Mesenchymal stem cell (in vitro differentiated cells and primary cell): Measurements from ENCODE around the gene FAM240A.
"Not testable (repeated sequence)": the region's sequence is repeated elsewhere in the genome, so short reads cannot be mapped to it uniquely, and the experiment has no call there.

ENCODE experiments used
- DNase-seq: peaks from one replicate; pipeline ENCODE4 v3.0.0-alpha.2; 2013
- H2AFZ ChIP-seq: one replicate; pipeline ENCODE4 v1.6.1; 2013; ENCODE audit warnings: low read depth, mild to moderate bottlenecking, control low read depth, inconsistent platforms, low read length, moderate library complexity
- H2AK5ac ChIP-seq: 2 replicates; pipeline ENCODE4 v1.6.1; 2013; ENCODE audit warnings: low read length, moderate library complexity, mild to moderate bottlenecking, inconsistent platforms; ENCODE audit not compliant: severe bottlenecking
- H2BK120ac ChIP-seq: one replicate; pipeline ENCODE4 v1.6.1; 2013; ENCODE audit warnings: low read depth, mild to moderate bottlenecking, inconsistent platforms, low read length, moderate library complexity
- H2BK12ac ChIP-seq, 2 experiments: one replicate each; pipeline ENCODE4 v1.6.1; 2013; ENCODE audit warnings: inconsistent platforms in 2 of 2, low read length in 2 of 2, mild to moderate bottlenecking in 2 of 2, moderate library complexity in 2 of 2, control low read depth in 1 of 2
- H2BK15ac ChIP-seq: one replicate; pipeline ENCODE4 v1.6.1; 2013; ENCODE audit warnings: mild to moderate bottlenecking, low read depth, inconsistent platforms; ENCODE audit not compliant: poor library complexity, severe bottlenecking
- H2BK5ac ChIP-seq: 2 replicates; pipeline ENCODE4 v1.6.1; 2013; ENCODE audit warnings: low read depth, mild to moderate bottlenecking, low read length, control low read depth, inconsistent platforms; ENCODE audit not compliant: poor library complexity, severe bottlenecking
- H3K14ac ChIP-seq, 2 experiments: one replicate each; pipeline ENCODE4 v1.6.1; 2013; ENCODE audit warnings: inconsistent platforms in 2 of 2, low read length in 2 of 2, control low read depth in 1 of 2, mild to moderate bottlenecking in 1 of 2, moderate library complexity in 1 of 2
- H3K18ac ChIP-seq, 2 experiments: one replicate each; pipeline ENCODE4 v1.6.1; 2013; ENCODE audit warnings: inconsistent platforms in 2 of 2, low read length in 2 of 2, control low read depth in 1 of 2, low read depth in 1 of 2, mild to moderate bottlenecking in 1 of 2
- H3K23ac ChIP-seq, 2 experiments: one replicate each; pipeline ENCODE4 v1.6.1; 2013; ENCODE audit warnings: inconsistent platforms in 2 of 2, low read length in 2 of 2, mild to moderate bottlenecking in 2 of 2, moderate library complexity in 2 of 2, control low read depth in 1 of 2
- H3K27ac ChIP-seq: 2 replicates; pipeline ENCODE4 v1.5.1; 2013; ENCODE audit warnings: mild to moderate bottlenecking, moderate library complexity, low read length, control low read depth, inconsistent platforms; ENCODE audit not compliant: poor library complexity, severe bottlenecking
- H3K27me3 ChIP-seq, 2 experiments: 2 replicates each; pipeline versions ENCODE4 v1.6.1 to v1.7.0; 2013; ENCODE audit warnings: low read length in 2 of 2, mild to moderate bottlenecking in 2 of 2, moderate library complexity in 2 of 2, control low read depth in 1 of 2, inconsistent platforms in 1 of 2; ENCODE audit not compliant: control insufficient read depth in 1 of 2, insufficient read depth in 1 of 2
- H3K36me3 ChIP-seq, 2 experiments: 2 replicates each; pipeline versions ENCODE4 v1.6.1 to v1.7.0; 2013; ENCODE audit warnings: low read length in 2 of 2, control low read depth in 1 of 2, inconsistent platforms in 1 of 2, low read depth in 1 of 2, mild to moderate bottlenecking in 1 of 2; ENCODE audit not compliant: insufficient read depth in 2 of 2, control insufficient read depth in 1 of 2
- H3K4ac ChIP-seq, 2 experiments: one replicate each; pipeline ENCODE4 v1.6.1; 2013; ENCODE audit warnings: inconsistent platforms in 2 of 2, low read length in 2 of 2, mild to moderate bottlenecking in 2 of 2, moderate library complexity in 2 of 2, control low read depth in 1 of 2, low read depth in 1 of 2
- H3K4me1 ChIP-seq: 2 replicates; pipeline ENCODE4 v1.6.1; 2013; ENCODE audit warnings: low read depth, low read length, control low read depth; ENCODE audit not compliant: control insufficient read depth, insufficient read depth
- H3K4me2 ChIP-seq: 2 replicates; pipeline ENCODE4 v1.6.1; 2013; ENCODE audit warnings: low read length, mild to moderate bottlenecking, inconsistent platforms; ENCODE audit not compliant: poor library complexity, severe bottlenecking
- H3K4me3 ChIP-seq, 2 experiments: 2 replicates each; pipeline versions ENCODE4 v1.5.1 to v1.7.0; 2013; ENCODE audit warnings: low read length in 2 of 2, mild to moderate bottlenecking in 2 of 2, control low read depth in 1 of 2, low read depth in 1 of 2; ENCODE audit not compliant: insufficient read depth in 1 of 2
- H3K79me1 ChIP-seq: replicated peaks from 2 replicates; pipeline ENCODE4 v1.6.1; 2013; ENCODE audit warnings: mild to moderate bottlenecking, control low read depth, low read length, inconsistent platforms; ENCODE audit not compliant: poor library complexity, severe bottlenecking
- H3K9ac ChIP-seq: 2 replicates; pipeline ENCODE4 v1.7.0; 2013; ENCODE audit warnings: mild to moderate bottlenecking, low read length, moderate library complexity
- H3K9me3 ChIP-seq: 2 replicates; pipeline ENCODE4 v1.7.0; 2013; ENCODE audit warnings: mild to moderate bottlenecking, low read length; ENCODE audit not compliant: control insufficient read depth
- H4K8ac ChIP-seq: one replicate; pipeline ENCODE4 v1.6.1; 2013; ENCODE audit warnings: inconsistent platforms, mild to moderate bottlenecking, low read length, moderate library complexity
- H4K91ac ChIP-seq: one replicate; pipeline ENCODE4 v1.6.1; 2013; ENCODE audit warnings: mild to moderate bottlenecking, low read length, inconsistent platforms
- WGBS: methylation state at CpG from one replicate; pipeline ENCODE4 v1.1.7; 2013; ENCODE audit warnings: mixed read lengths; 5-methylcytosine and 5-hydroxymethylcytosine counted together

The FAM240A gene

DNA sequence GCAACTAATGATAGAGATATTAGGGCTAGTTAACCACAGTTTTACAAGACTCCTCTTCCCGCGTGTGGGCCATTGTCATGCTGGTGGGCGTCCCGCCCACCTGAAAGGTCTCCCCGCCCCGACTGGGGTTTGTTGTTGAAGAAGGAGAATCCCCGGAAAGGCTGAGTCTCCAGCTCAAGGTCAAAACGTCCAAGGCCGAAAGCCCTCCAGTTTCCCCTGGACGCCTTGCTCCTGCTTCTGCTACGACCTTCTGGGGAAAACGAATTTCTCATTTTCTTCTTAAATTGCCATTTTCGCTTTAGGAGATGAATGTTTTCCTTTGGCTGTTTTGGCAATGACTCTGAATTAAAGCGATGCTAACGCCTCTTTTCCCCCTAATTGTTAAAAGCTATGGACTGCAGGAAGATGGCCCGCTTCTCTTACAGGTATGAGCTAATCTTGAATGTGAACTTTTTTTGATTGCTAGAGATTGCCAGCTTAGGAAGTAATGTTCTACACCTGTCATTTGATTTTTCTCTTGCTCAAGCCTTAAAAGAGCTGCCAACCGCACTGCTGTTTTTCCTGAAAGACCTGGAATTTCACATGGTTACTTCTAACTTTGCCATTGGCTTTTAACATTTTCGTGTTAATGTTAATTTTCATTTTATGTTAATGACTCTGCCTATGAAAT is 34.6 kb upstream of the FAM240A start:
- not testable (repeated sequence) for H3K4me2 ChIP-seq, H2BK5ac ChIP-seq, H2AFZ ChIP-seq, H3K79me1 ChIP-seq, H3K4me3 ChIP-seq, H3K18ac ChIP-seq, H2BK120ac ChIP-seq, H2BK15ac ChIP-seq, H4K91ac ChIP-seq, H3K9ac ChIP-seq, H3K4me1 ChIP-seq, H3K23ac ChIP-seq, H3K14ac ChIP-seq, H4K8ac ChIP-seq, DNase-seq, H2BK12ac ChIP-seq, H3K9me3 ChIP-seq, H2AK5ac ChIP-seq, H3K27ac ChIP-seq, H3K4ac ChIP-seq, H3K36me3 ChIP-seq
- H3K27me3 ChIP-seq: peaks cover 23 to 34% of the 10 kb centered on the region in 2 experiments
- WGBS: 49% methylated on average over 6 of the region's 18 CpGs

DNA sequence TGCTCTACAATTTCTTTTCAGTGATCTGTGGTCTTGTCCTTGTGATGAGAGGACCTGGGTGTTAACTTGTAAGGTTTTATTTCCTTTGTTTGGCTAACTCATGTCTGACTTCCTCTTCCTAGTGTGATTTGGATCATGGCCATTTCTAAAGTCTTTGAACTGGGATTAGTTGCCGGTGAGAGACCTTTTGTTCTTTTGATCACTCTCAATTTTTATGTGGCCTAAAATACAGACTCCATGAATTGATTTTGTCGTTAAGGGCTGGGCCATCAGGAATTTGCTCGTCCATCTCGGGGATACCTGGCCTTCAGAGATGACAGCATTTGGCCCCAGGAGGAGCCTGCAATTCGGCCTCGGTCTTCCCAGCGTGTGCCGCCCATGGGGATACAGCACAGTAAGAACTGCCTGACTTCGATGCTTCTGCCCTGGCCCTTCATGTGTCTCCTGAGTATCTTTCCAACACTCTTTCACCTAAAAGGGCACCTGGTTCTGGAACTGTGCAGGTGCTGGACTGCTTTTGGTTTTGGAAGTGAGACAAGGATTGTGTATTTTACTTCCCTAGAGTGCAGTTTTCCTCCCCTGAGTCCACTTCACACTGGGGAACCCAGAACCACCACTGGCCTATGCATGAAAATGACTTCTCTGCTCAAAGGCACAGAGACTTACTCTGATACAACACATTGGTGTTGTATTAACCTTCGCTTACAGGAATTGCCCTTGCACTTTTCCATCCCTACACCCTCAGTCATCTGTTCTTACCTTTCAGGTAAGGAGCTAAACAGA is 33.2 kb upstream of the FAM240A start:
- H3K27me3 ChIP-seq: peaks cover 23 to 34% of the 10 kb centered on the region in 2 experiments
- no peak overlapping the region for H2BK12ac ChIP-seq
- H3K23ac ChIP-seq: no peak overlapping the region
- H4K91ac ChIP-seq: no peak overlapping the region
- DNase-seq: no peak
- 47% methylated on average over 8 of the region's 10 CpGs for WGBS
- no peak overlapping the region for H3K18ac ChIP-seq
- H2BK15ac ChIP-seq: no peak overlapping the region
- no peak overlapping the region for H3K9ac ChIP-seq
- H3K4ac ChIP-seq: no peak overlapping the region
- peak overlapping the region; percentile 56 for H2AK5ac ChIP-seq
- no peak overlapping the region for H3K4me2 ChIP-seq
- peaks cover 7% of the 10 kb centered on the region for H3K4me1 ChIP-seq
- H3K36me3 ChIP-seq: no peaks in the 10 kb centered on the region
- no peak overlapping the region for H3K14ac ChIP-seq
- no peak overlapping the region for H2BK120ac ChIP-seq
- no peak overlapping the region for H3K27ac ChIP-seq
- H3K79me1 ChIP-seq: no peaks in the 10 kb centered on the region
- H2AFZ ChIP-seq: no peak overlapping the region
- H2BK5ac ChIP-seq: no peak overlapping the region
- H4K8ac ChIP-seq: no peak overlapping the region
- H3K4me3 ChIP-seq: no peak overlapping the region
- no peaks in the 10 kb centered on the region for H3K9me3 ChIP-seq

DNA sequence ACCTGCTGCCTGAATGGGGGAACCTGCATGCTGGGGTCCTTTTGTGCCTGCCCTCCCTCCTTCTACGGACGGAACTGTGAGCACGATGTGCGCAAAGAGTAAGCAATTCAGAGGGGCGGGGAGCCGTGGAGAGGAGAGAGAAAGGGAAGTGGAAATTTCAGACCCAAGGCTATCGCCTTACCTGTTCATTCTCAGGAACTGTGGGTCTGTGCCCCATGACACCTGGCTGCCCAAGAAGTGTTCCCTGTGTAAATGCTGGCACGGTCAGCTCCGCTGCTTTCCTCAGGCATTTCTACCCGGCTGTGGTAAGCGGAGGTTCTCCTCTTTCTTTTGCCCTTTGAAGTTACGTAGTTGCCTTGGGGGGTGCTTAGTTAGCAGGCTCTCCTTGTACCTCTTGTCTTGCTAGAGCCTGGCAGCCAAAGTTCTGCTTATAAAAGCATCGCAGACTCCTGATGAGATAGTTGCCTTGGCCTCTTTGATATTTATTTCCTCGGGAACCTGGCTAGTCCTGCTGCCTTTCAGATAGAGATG is 32.5 kb upstream of the FAM240A start:
- Histone ChIP-seq H3K4ac (no peak overlapping the region), H3K79me1 (no peaks in the 10 kb centered on the region), H3K4me3 (no peak overlapping the region), H2BK15ac (no peak overlapping the region), H2BK12ac (no peak overlapping the region), H3K27ac (no peak overlapping the region), H3K9ac (no peak overlapping the region), H3K36me3 (no peaks in the 10 kb centered on the region), H3K27me3 (peaks cover 22 to 34% of the 10 kb centered on the region in 2 experiments), H3K4me2 (no peak overlapping the region), H3K9me3 (no peaks in the 10 kb centered on the region), H3K23ac (no peak overlapping the region), H3K4me1 (peaks cover 7% of the 10 kb centered on the region), H2BK120ac (no peak overlapping the region), H4K8ac (no peak overlapping the region), H3K14ac (no peak overlapping the region), H4K91ac (no peak overlapping the region), H2BK5ac (no peak overlapping the region), H2AK5ac (no peak overlapping the region), H3K18ac (no peak overlapping the region), H2AFZ (no peak overlapping the region)
- 64% methylated on average over 14 of the region's 14 CpGs for WGBS
- no peak for DNase-seq

DNA sequence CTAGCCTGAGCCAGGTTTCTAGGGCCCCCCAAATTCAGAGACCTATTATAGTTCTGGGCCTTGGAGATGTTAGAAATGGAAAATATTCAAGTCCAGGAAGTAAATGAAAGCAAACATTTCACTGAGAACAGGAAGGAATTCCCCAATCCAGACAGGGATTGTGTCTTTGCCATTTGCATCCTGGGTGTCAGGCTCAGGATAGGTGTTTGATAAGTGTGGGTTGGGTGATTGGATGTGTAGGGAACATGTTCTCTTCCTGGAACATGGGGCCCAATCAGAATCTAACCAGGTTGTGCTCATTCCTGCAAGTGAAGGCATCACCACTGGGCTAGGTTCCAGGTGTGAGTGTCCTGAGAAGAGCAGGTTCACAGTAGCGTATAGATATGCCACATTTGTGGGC is 31.6 kb upstream of the FAM240A start:
- no peak overlapping the region for H3K14ac ChIP-seq
- no peak overlapping the region for H3K4me3 ChIP-seq
- H3K27me3 ChIP-seq: peaks cover 18 to 34% of the 10 kb centered on the region in 2 experiments
- H3K9ac ChIP-seq: no peak overlapping the region
- H2BK12ac ChIP-seq: no peak overlapping the region
- H2AFZ ChIP-seq: no peak overlapping the region
- H3K79me1 ChIP-seq: no peaks in the 10 kb centered on the region
- DNase-seq: no peak
- no peak overlapping the region for H3K4me2 ChIP-seq
- H3K36me3 ChIP-seq: no peaks in the 10 kb centered on the region
- H3K9me3 ChIP-seq: no peaks in the 10 kb centered on the region
- H3K18ac ChIP-seq: no peak overlapping the region
- H4K8ac ChIP-seq: no peak overlapping the region
- H4K91ac ChIP-seq: no peak overlapping the region
- no peak overlapping the region for H2BK15ac ChIP-seq
- no peak overlapping the region for H2BK120ac ChIP-seq
- H3K27ac ChIP-seq: no peak overlapping the region
- WGBS: 100% methylated on average over 1 of the region's 1 CpG
- no peak overlapping the region for H2BK5ac ChIP-seq
- no peak overlapping the region for H3K4ac ChIP-seq
- H3K23ac ChIP-seq: no peak overlapping the region
- no peak overlapping the region for H2AK5ac ChIP-seq
- H3K4me1 ChIP-seq: peaks cover 9% of the 10 kb centered on the region
